Measurements from ENCODE around the gene PARD3B. TPM values are rescaled to one million over a fixed set of nuclear protein-coding genes. Genes with fewer than 3 reads are reported as not detected.

Gene PARD3B
- total RNA-seq, 1 experiment from 2014 or later: 10.1 TPM

DNA sequence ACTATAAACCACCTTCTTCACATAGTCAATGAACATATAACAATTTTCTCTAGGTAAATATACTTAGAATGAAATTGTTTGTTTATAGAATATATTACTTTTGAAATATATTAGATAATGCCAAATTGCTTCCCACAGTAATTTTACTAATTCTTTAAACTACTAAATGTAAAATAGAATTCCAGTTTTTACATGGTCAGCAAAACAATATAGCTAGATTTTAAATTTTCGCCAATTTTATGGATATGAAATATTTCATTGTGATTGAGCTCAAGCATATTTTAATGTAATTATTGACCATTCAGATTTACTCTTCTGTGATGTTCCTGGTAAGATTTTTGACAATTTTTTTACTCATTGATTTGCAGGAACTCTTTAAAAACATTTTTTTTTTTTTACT, 444.6 kb downstream of the PARD3B start:
- intact Hi-C loops (cut with micrococcal nuclease; ENCODE audit: unreplicated experiment): no loop called here
- H3K4me1 Mint-ChIP-seq (ENCODE audit: low read depth, unreplicated experiment): no peaks in the 10 kb centered on the region
- no peaks in the 10 kb centered on the region for H3K36me3 Mint-ChIP-seq (ENCODE audit: insufficient read depth, unreplicated experiment)
- H3K9me3 Mint-ChIP-seq (ENCODE audit: low read depth, unreplicated experiment): no peaks in the 10 kb centered on the region
- H3K27ac Mint-ChIP-seq (ENCODE audit: unreplicated experiment): no peak overlapping the region
- no peak for DNase-seq
- no peaks in the 10 kb centered on the region for H3K27me3 Mint-ChIP-seq (ENCODE audit: unreplicated experiment)
- CTCF ChIA-PET: no interaction called here
- BruUV-seq (replicated peaks): no TSS peak
- H3K4me3 Mint-ChIP-seq (ENCODE audit: low read depth, unreplicated experiment): no peak overlapping the region
- TF ChIP-seq, protein P1, sequence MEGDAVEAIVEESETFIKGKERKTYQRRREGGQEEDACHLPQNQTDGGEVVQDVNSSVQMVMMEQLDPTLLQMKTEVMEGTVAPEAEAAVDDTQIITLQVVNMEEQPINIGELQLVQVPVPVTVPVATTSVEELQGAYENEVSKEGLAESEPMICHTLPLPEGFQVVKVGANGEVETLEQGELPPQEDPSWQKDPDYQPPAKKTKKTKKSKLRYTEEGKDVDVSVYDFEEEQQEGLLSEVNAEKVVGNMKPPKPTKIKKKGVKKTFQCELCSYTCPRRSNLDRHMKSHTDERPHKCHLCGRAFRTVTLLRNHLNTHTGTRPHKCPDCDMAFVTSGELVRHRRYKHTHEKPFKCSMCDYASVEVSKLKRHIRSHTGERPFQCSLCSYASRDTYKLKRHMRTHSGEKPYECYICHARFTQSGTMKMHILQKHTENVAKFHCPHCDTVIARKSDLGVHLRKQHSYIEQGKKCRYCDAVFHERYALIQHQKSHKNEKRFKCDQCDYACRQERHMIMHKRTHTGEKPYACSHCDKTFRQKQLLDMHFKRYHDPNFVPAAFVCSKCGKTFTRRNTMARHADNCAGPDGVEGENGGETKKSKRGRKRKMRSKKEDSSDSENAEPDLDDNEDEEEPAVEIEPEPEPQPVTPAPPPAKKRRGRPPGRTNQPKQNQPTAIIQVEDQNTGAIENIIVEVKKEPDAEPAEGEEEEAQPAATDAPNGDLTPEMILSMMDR (IDR thresholded peaks at IDR 0.05; ENCODE audit: unreplicated experiment): no peak

DNA sequence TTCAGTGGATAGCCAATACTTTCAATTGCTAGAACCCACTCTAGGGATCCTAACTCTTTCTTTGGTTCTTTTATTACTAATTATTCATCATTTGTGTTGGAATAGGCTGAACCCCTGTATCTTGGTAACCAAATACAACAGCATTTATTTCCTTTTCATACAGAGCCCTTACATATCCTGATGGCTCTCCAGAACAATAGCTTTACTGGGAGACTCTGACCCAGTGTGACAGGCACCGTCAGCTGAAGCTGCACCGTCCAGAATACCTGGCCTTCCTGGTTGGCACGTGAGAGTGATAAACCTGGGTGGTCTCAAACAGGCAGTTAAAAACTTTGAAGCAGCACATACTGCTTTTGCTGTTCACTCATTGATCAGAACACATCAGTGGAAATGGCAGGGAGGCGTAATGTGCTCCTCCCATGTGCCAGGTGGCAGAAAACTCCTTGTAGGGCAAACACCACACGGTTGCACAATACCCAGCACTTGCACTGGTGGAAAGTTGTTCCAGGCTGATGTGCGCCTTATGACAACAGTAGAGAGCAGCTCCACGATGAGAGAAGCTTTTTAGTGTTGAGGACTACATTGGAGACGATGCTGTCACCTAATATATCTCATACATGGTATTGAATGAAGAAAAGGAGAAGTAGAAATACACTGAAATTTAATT, 456.2 kb downstream of the PARD3B start:
- CTCF ChIA-PET: no interaction called here
- H3K4me3 Mint-ChIP-seq (ENCODE audit: low read depth, unreplicated experiment): no peak overlapping the region
- H3K36me3 Mint-ChIP-seq (ENCODE audit: insufficient read depth, unreplicated experiment): no peaks in the 10 kb centered on the region
- no peaks in the 10 kb centered on the region for H3K9me3 Mint-ChIP-seq (ENCODE audit: low read depth, unreplicated experiment)
- TF ChIP-seq, protein P1 (IDR thresholded peaks at IDR 0.05; ENCODE audit: unreplicated experiment): no peak
- H3K4me1 Mint-ChIP-seq (ENCODE audit: low read depth, unreplicated experiment): no peaks in the 10 kb centered on the region
- H3K27me3 Mint-ChIP-seq (ENCODE audit: unreplicated experiment): no peaks in the 10 kb centered on the region
- BruUV-seq (replicated peaks): no TSS peak
- DNase-seq: no peak
- H3K27ac Mint-ChIP-seq (ENCODE audit: unreplicated experiment): no peak overlapping the region
- intact Hi-C loops (cut with micrococcal nuclease; ENCODE audit: unreplicated experiment): no loop called here

DNA sequence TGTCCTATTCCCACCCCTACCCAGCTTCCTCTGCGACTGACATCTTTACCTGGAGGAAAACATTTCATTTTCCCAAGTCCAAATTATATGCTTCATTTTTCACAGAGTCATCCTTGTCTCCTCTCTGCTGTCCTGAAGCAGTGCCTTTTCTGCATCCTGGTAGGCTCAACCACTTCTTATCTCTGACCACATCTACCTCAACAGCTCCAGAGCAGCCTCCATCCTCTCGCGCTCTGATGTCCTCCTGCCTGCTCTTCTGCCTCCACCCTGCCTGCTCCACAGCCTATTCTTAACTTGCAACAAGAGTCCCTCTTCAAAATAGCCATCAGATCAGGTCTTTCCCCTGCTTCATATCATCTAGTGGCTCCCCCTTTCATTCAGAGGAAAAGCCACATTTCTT, 457.1 kb downstream of the PARD3B start:
- Mint-ChIP-seq H3K36me3 (ENCODE audit: insufficient read depth, unreplicated experiment) (no peaks in the 10 kb centered on the region), H3K4me1 (ENCODE audit: low read depth, unreplicated experiment) (no peaks in the 10 kb centered on the region), H3K27me3 (ENCODE audit: unreplicated experiment) (no peaks in the 10 kb centered on the region), H3K27ac (ENCODE audit: unreplicated experiment) (no peak overlapping the region), H3K4me3 (ENCODE audit: low read depth, unreplicated experiment) (no peak overlapping the region), H3K9me3 (ENCODE audit: low read depth, unreplicated experiment) (peaks cover 2% of the 10 kb centered on the region)
- no peak for DNase-seq
- intact Hi-C loops (cut with micrococcal nuclease; ENCODE audit: unreplicated experiment): no loop called here
- TF ChIP-seq, protein P1 (IDR thresholded peaks at IDR 0.05; ENCODE audit: unreplicated experiment): no peak
- BruUV-seq (replicated peaks): no TSS peak
- CTCF ChIA-PET: no interaction called here

DNA sequence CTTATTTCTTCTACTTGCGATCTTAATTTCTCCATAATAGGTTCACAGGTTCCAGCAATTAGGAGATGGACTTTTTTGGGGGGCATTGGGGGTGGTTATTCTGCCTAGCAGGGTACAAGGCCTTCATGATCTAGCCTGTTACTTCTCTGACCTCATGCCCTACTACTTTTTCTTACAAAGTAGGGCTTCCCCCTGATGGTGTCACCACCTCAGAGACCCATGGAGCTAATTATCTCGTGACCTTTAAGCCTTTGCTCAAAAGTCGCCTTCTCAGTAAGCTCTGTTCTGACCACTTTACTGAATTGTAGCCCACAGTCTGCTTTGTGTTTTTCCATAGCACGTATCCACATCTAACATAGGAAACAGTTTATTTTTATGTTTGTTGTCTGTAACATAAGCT, 458.0 kb downstream of the PARD3B start:
- Mint-ChIP-seq H3K9me3 (ENCODE audit: low read depth, unreplicated experiment) (peaks cover 2% of the 10 kb centered on the region), H3K27me3 (ENCODE audit: unreplicated experiment) (no peaks in the 10 kb centered on the region), H3K27ac (ENCODE audit: unreplicated experiment) (no peak overlapping the region), H3K36me3 (ENCODE audit: insufficient read depth, unreplicated experiment) (no peaks in the 10 kb centered on the region), H3K4me1 (ENCODE audit: low read depth, unreplicated experiment) (no peaks in the 10 kb centered on the region), H3K4me3 (ENCODE audit: low read depth, unreplicated experiment) (no peak overlapping the region)
- BruUV-seq (replicated peaks): no TSS peak
- CTCF ChIA-PET: interaction anchor here (0.6 kb wide), 1 partner anchor 63 kb away, joined by 4 read pairs; no protein-coding TSS in a partner anchor
- no peak for DNase-seq
- TF ChIP-seq, protein P1 (IDR thresholded peaks at IDR 0.05; ENCODE audit: unreplicated experiment): no peak
- intact Hi-C loops (cut with micrococcal nuclease; ENCODE audit: unreplicated experiment): no loop called here
